NT2/D1 (cell line): ENCODE data around the gene ERN1.

Experiments used
- YY1 ChIP-seq: IDR thresholded peaks from 2 replicates; pipeline ENCODE4 v1.6.1; 2011; ENCODE audit not compliant: insufficient read length, insufficient read depth
- ZNF274 ChIP-seq: IDR thresholded peaks from 2 replicates; pipeline ENCODE4 v1.6.1; 2011; ENCODE audit warnings: mild to moderate bottlenecking, low read depth, low read length

DNA sequence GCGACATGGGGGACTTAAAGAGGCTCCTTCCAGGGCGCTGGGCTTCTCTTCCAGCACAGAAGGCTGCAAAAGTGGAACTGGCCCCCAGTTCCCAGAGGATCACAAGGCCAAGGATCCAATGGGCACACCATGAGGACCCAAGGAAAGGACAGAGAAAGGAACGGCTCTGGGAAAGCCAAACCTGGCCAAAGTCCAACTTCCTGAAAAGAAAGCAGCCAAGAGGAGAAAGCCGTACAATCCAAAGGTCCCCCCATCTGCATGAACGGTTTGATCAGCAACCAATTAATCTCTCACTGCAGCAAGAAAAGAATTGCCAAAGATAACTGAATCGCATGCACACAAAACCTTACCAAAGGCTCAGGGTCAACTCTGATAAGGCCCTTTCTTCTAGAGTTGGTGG lies 89.7 kb downstream of the ERN1 start:
- no peak for TF ChIP-seq YY1
- no peak for TF ChIP-seq ZNF274
